Measurements from ENCODE around the gene HM13. TPM values are rescaled to one million over a fixed set of nuclear protein-coding genes. Genes with fewer than 3 reads are reported as not detected.

The HM13 gene
- total and polyA plus RNA-seq, 2 experiments from 2014 or later, result 126 to 150 TPM

DNA sequence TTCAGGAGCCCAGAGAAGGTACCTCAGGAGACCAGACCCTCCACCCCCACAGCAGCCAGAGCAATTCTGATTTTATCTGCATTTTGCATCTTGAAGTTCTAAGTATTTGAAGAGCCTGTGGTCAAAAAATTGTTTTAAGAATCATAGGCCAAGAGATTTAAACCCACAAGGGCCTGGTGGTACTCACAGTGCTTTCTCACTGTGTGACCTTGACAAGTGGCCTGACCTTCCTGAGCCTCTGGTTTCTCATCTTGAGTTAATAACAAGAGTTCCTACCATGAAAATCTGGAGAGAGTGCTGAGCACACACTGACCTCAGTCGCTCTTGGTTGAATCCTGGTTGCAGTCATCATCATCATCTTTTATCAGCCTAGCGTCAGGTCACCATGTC lies 45.5 kb downstream of the HM13 start:
- H3K4me3 ChIP-seq, result no peak overlapping the region
- TF ChIP-seq EZH2 (IDR thresholded peaks at IDR 0.05; ENCODE audit: low read depth, unreplicated experiment) (no peak), STAT1 (IDR thresholded peaks at IDR 0.05; ENCODE audit: unreplicated experiment) (no peak), ZNF114 (CRISPR knock-in tag; IDR thresholded peaks at IDR 0.05) (no peak), REST (IDR thresholded peaks at IDR 0.05; ENCODE audit: unreplicated experiment) (no peak), NANOG (IDR thresholded peaks at IDR 0.05; ENCODE audit: borderline replicate concordance) (no peak), ETS1 (IDR thresholded peaks at IDR 0.05) (no peak), JUNB (IDR thresholded peaks at IDR 0.05; ENCODE audit: unreplicated experiment) (no peak), EZH2phosphoT487 (IDR thresholded peaks at IDR 0.05; ENCODE audit: unreplicated experiment) (no peak), ZNF331 (CRISPR knock-in tag; IDR thresholded peaks at IDR 0.05; ENCODE audit: low read depth) (no peak), POLR2AphosphoS5 (IDR thresholded peaks at IDR 0.05; ENCODE audit: low read depth) (no peak), CREB1 (CRISPR knock-in tag; IDR thresholded peaks at IDR 0.05; ENCODE audit: low read depth) (no peak)
- TF ChIP-seq, protein P1, sequence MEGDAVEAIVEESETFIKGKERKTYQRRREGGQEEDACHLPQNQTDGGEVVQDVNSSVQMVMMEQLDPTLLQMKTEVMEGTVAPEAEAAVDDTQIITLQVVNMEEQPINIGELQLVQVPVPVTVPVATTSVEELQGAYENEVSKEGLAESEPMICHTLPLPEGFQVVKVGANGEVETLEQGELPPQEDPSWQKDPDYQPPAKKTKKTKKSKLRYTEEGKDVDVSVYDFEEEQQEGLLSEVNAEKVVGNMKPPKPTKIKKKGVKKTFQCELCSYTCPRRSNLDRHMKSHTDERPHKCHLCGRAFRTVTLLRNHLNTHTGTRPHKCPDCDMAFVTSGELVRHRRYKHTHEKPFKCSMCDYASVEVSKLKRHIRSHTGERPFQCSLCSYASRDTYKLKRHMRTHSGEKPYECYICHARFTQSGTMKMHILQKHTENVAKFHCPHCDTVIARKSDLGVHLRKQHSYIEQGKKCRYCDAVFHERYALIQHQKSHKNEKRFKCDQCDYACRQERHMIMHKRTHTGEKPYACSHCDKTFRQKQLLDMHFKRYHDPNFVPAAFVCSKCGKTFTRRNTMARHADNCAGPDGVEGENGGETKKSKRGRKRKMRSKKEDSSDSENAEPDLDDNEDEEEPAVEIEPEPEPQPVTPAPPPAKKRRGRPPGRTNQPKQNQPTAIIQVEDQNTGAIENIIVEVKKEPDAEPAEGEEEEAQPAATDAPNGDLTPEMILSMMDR (conservative IDR thresholded peaks at IDR 0.05; ENCODE audit: low read depth in 2 of 2), result no peak
- Mint-ChIP-seq H3K4me3 (no peak overlapping the region), H3K27ac (peak overlapping the region; percentile 97), H3K9me3 (no peaks in the 10 kb centered on the region; the same call in 2 of the 3 replicates), H3K4me1 (peaks cover 13% of the 10 kb centered on the region; the same call in 2 of the 3 replicates), H3K36me3 (ENCODE audit: low read depth) (peaks cover 79% of the 10 kb centered on the region), H3K27me3 (ENCODE audit: insufficient read depth, low read depth, poor library complexity) (peaks cover 39% of the 10 kb centered on the region)
- H3K9me2 ChIP-seq (ENCODE audit: insufficient read depth), result no peaks in the 10 kb centered on the region
- peaks cover 12% of the 10 kb centered on the region; the same call in 1 of the 2 replicates for H4K20me1 ChIP-seq (replicated peaks; ENCODE audit: insufficient read depth)
- peaks cover 59% of the 10 kb centered on the region for H3K36me3 ChIP-seq (ENCODE audit: insufficient read depth)
- no peak for ATAC-seq
- no peaks in the 10 kb centered on the region for H3K27me3 ChIP-seq (ENCODE audit: insufficient read depth)
- H3K4me2 ChIP-seq, result no peak overlapping the region
- peaks cover 6% of the 10 kb centered on the region; the same call in 1 of the 2 replicates for H3K4me1 ChIP-seq (ENCODE audit: insufficient read depth)
- no peak for DNase-seq (ENCODE audit: low spot score)
- H2AFZ ChIP-seq, result no peak overlapping the region
- no peaks in the 10 kb centered on the region for H3K79me2 ChIP-seq (replicated peaks; ENCODE audit: insufficient read depth)
- peaks cover 75% of the 10 kb centered on the region for H3F3A ChIP-seq (replicated peaks; ENCODE audit: low read depth)
- H3K27ac ChIP-seq (ENCODE audit: low read depth), result peak overlapping the region; percentile 90

Measured in GM23338 (cell line).